Measurements from ENCODE around the gene MAB21L3.

MAB21L3 gene

DNA sequence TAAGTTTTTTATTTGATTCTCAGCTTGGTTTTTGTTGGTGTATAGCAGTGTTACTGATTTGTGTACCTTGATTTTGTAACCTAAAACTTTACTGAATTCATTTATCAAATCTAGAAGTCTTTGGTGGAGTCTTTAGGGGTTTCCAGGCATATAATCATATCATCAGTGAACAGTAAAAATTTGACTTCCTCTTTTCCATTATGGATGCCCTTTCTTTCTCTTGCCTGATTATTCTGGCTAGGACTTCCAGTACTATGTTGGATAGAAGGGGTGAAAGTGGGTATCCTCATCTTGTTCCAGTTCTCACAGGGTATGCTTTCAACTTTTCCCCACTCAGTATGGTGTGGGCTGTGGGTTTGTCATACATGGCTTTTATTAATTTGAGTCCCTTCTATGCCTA is 23.6 kb upstream of the MAB21L3 start:
- no peaks in the 10 kb centered on the region for H4K20me1 ChIP-seq
- H3K9me3 ChIP-seq (replicated peaks in 1 of 11) = peaks cover 32 to 43% (median 40%) of the 10 kb centered on the region in 11 experiments
- no peak overlapping the region for H3K4me3 ChIP-seq
- H3K27ac ChIP-seq = no peak overlapping the region
- H3K4me1 ChIP-seq = peaks cover 0 to 8% (median 0%) of the 10 kb centered on the region in 10 experiments; a peak in 2 of 20 replicates
- no peaks in the 10 kb centered on the region for H3K36me3 ChIP-seq
- H3K9ac ChIP-seq = no peak overlapping the region
- TF ChIP-seq Cebpa-rat (IDR thresholded peaks at IDR 0.05) = no peak
- no peaks in the 10 kb centered on the region for H3K27me3 ChIP-seq
- no peak overlapping the region for H3K4me2 ChIP-seq

DNA sequence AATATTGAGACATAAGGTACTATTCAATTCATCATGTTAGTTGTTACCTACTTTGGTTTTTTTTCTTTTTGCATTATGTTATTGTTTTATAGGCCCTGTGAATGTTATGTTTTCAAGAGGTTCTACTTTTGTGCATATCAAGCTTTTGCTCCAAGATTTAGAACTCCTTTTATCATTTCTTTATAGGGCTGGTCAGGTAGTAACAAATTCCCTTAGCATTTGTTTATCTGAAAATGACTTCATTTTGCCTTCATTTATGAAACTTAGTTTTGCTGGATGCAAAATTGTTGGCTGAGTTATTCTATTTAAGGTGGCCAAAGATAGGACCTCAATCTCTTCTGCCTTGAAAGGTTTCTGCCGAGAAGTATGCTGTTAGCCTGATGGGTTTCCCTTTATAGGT is 21.3 kb upstream of the MAB21L3 start:
- TF ChIP-seq Cebpa-rat (IDR thresholded peaks at IDR 0.05) = no peak
- Histone ChIP-seq H3K27me3 (no peaks in the 10 kb centered on the region), H3K4me1 (peaks cover 0 to 8% (median 0%) of the 10 kb centered on the region in 10 experiments; a peak in 2 of 20 replicates), H4K20me1 (no peaks in the 10 kb centered on the region), H3K4me3 (no peak overlapping the region), H3K36me3 (no peaks in the 10 kb centered on the region), H3K9me3 (replicated peaks in 1 of 11) (peaks cover 36 to 56% (median 49%) of the 10 kb centered on the region in 11 experiments), H3K27ac (no peak overlapping the region), H3K9ac (no peak overlapping the region), H3K4me2 (no peak overlapping the region)

DNA sequence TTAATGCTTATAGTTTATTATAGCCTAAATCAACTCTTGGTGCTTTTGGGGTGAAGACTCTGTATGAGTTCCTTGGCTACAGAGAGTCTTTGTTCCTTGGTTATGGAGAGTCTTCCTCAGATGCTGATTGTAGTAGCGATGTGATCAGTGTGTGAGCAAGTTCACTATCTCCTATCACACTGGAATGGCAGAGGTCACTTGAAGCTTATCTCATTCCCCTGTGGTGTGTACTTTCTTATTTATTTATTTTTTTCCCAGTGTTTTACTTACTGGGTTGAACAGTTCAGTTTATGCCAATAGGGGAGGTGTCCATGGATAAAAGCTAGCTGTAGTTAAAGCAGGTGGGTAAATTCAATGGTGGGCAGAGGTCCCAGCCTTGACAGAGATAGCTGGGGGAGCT is 20.1 kb upstream of the MAB21L3 start:
- no peak overlapping the region for H3K9ac ChIP-seq
- H3K9me3 ChIP-seq (replicated peaks in 1 of 11) = peaks cover 42 to 68% (median 59%) of the 10 kb centered on the region in 11 experiments
- H3K4me2 ChIP-seq = no peak overlapping the region
- H3K27me3 ChIP-seq = no peaks in the 10 kb centered on the region
- H4K20me1 ChIP-seq = no peaks in the 10 kb centered on the region
- no peaks in the 10 kb centered on the region for H3K36me3 ChIP-seq
- TF ChIP-seq Cebpa-rat (IDR thresholded peaks at IDR 0.05) = no peak
- peaks cover 0 to 8% (median 0%) of the 10 kb centered on the region in 10 experiments; a peak in 2 of 20 replicates for H3K4me1 ChIP-seq
- no peak overlapping the region for H3K4me3 ChIP-seq
- no peak overlapping the region for H3K27ac ChIP-seq

DNA sequence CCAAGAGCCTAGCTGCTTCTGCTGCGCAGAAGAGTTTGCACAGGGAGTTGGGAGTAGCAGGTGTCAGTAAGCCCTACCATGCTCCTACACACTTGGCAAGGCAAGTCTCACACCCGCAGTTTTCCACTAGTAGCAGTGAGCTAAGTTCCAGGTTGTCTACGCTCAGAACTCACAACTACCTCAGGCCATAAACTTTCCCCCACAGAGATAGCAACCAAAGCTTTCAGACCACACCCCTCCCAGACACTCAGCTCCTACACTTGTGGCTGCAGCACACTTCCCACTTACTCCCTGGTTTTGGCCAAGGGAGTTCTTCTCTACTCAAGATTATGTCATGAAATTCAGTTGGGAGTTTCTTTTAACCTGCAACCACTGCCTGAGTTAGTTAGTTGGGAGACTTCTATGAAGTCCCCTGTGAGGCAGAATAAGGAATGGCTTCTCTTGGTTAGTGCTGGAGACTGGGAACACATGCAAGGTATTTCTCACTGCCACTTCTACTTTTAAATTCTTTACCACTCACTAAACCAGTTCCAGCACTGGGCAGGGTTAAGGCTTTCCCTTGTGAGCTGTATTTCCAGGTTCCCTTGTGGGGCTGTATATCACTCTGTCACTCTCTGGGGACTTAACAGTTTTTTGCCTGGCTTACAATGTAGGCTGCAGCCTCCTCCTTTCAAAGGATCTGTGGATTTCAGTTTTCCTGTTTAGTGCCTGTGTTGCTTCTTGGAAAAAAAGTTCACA is 18.3 kb upstream of the MAB21L3 start:
- Histone ChIP-seq H3K36me3 (no peaks in the 10 kb centered on the region), H3K27ac (no peak overlapping the region), H3K4me2 (no peak overlapping the region), H4K20me1 (no peaks in the 10 kb centered on the region), H3K9ac (no peak overlapping the region), H3K4me1 (peaks cover 0 to 6% (median 0%) of the 10 kb centered on the region in 10 experiments; a peak in 2 of 20 replicates), H3K27me3 (no peaks in the 10 kb centered on the region), H3K9me3 (replicated peaks in 1 of 11) (peaks cover 48 to 75% (median 66%) of the 10 kb centered on the region in 11 experiments), H3K4me3 (no peak overlapping the region)
- TF ChIP-seq Cebpa-rat (IDR thresholded peaks at IDR 0.05) = no peak

DNA sequence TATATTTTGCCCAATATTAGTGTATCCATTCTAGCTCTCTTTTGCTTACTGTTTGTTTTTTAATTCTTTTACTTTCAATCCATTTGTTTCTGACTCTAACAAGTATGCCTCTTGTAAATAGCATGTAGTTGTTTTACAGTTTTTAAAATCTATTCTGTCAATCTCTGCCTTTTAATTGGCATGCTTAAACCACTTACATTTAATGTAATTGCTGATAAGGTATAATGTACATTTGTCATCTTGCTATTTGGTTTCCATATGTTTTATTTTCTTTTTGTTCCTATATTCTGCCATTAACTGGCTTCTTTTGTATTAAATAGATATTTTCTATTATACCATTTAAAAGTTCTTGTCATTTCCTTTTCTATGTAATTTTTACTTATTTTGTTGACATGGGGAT is 16.2 kb upstream of the MAB21L3 start:
- Histone ChIP-seq H3K4me3 (no peak overlapping the region), H3K27me3 (no peaks in the 10 kb centered on the region), H4K20me1 (no peaks in the 10 kb centered on the region), H3K36me3 (no peaks in the 10 kb centered on the region), H3K4me2 (no peak overlapping the region), H3K4me1 (no peaks in the 10 kb centered on the region), H3K9me3 (replicated peaks in 1 of 11) (peaks cover 35 to 59% (median 54%) of the 10 kb centered on the region in 11 experiments), H3K9ac (no peak overlapping the region), H3K27ac (no peak overlapping the region)
- TF ChIP-seq Cebpa-rat (IDR thresholded peaks at IDR 0.05) = no peak

DNA sequence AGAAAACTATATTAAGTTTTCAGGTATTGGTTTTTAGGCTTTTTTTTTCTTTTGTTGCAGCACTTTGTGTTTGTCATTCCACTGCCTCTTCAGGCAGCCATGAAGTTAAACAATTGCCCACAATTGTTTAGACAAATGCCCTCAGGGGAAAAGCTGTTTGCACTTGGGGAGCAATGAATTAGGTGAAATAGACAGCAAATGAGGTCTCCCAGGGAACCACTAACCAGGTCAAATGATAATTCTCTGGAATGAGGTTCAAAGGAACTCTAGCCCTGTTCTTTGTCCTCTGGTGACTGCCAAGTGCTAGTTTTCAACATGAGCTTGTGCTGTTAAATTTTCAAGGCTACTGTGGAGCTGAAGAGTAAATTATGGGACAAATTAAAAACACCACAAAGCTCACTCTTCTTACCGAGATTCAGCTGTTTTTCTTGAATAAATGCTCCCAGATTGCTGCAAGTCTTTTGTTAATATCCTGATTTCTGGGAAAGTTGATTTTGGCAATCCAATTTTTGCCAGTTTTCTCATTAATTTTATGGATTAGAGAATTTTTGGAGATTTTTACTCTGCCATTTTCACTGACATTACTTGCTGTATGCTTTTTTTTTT is 15.1 kb upstream of the MAB21L3 start:
- no peak overlapping the region for H3K4me2 ChIP-seq
- no peak overlapping the region for H3K4me3 ChIP-seq
- H4K20me1 ChIP-seq = no peaks in the 10 kb centered on the region
- H3K36me3 ChIP-seq = no peaks in the 10 kb centered on the region
- no peaks in the 10 kb centered on the region for H3K27me3 ChIP-seq
- H3K9me3 ChIP-seq (replicated peaks in 1 of 11) = peaks cover 24 to 48% (median 43%) of the 10 kb centered on the region in 11 experiments
- no peak for TF ChIP-seq Cebpa-rat (IDR thresholded peaks at IDR 0.05)
- no peak overlapping the region for H3K27ac ChIP-seq
- H3K9ac ChIP-seq = no peak overlapping the region
- no peaks in the 10 kb centered on the region for H3K4me1 ChIP-seq

DNA sequence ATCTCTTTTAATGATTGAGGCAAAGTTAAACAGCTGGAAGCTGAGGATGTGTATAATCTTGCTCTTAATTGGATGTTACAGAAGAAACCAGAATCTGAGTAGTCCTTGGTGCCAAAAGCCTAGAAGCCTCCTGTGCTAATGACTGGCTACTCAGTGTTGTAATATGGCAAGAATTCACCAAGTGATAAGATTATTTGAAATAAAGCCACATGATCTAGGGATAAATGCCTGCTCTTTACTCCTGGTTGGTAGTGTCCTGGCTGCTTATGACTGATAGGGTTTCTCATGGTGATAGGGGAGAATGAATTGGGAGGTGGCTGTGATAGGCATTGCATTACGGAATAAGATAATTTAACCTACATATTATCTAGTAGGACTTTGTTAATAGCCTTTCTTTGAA is 13.6 kb upstream of the MAB21L3 start:
- H3K4me3 ChIP-seq = no peak overlapping the region

DNA sequence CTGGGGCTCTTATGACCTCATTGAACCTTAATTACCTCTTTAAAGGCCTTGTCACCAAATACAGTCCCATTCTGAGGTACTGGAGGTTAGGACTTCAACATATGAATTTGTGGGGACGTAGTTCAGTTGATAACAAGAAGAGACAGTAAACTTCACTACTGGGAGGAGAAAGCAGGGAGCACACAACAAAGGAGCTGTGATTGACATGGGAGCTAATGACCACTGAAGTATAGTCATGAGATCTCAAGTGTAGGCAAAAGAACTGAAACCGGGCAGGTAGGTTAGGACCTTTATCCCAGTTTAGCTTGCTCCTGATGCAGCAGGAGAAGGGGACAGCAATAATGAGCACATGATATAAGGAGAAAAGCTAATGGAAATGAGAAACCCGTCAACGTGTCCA is 11.8 kb upstream of the MAB21L3 start:
- Histone ChIP-seq H3K4me1 (no peaks in the 10 kb centered on the region), H3K4me3 (no peak overlapping the region), H3K36me3 (no peaks in the 10 kb centered on the region), H3K4me2 (no peak overlapping the region), H3K27me3 (no peaks in the 10 kb centered on the region), H3K27ac (no peak overlapping the region), H3K9ac (no peak overlapping the region), H3K9me3 (replicated peaks in 1 of 11) (peaks cover 12 to 26% (median 22%) of the 10 kb centered on the region in 11 experiments), H4K20me1 (no peaks in the 10 kb centered on the region)
- no peak for TF ChIP-seq Cebpa-rat (IDR thresholded peaks at IDR 0.05)

More for the DNA sequence above, 13.6 kb upstream of the MAB21L3 start:
- no peak overlapping the region for H3K4me2 ChIP-seq
- H3K9me3 ChIP-seq (replicated peaks in 1 of 11) = peaks cover 12 to 33% (median 28%) of the 10 kb centered on the region in 11 experiments
- H3K36me3 ChIP-seq = no peaks in the 10 kb centered on the region
- H3K27me3 ChIP-seq = no peaks in the 10 kb centered on the region
- H3K27ac ChIP-seq = no peak overlapping the region
- H3K9ac ChIP-seq = no peak overlapping the region
- H3K4me1 ChIP-seq = no peaks in the 10 kb centered on the region
- no peak for TF ChIP-seq Cebpa-rat (IDR thresholded peaks at IDR 0.05)
- no peaks in the 10 kb centered on the region for H4K20me1 ChIP-seq

DNA sequence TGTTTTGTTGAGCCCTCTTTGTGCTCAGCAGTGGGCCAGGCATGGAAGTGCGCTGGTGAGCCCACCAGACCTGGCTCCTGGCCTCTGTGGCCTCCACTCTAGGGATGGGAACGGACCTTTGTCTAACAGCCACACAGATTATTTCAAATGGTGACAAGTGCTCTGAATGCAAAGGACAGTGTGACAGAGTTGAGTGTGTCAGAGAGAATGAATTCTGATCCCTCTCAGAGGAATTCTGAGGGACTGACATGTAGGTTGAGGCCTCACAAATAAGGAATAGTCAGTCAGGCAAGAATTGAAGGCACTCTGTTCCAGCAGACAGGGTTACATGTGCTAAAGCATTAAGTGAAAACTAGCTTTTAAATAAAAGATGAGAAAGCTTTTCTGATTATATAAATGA is 11.3 kb upstream of the MAB21L3 start:
- Histone ChIP-seq H3K4me2 (no peak overlapping the region), H3K27ac (no peak overlapping the region), H3K4me3 (no peak overlapping the region), H4K20me1 (no peaks in the 10 kb centered on the region), H3K9me3 (replicated peaks in 1 of 11) (peaks cover 9 to 21% (median 17%) of the 10 kb centered on the region in 11 experiments; a peak in 21 of 22 replicates), H3K9ac (no peak overlapping the region), H3K36me3 (no peaks in the 10 kb centered on the region), H3K27me3 (no peaks in the 10 kb centered on the region), H3K4me1 (no peaks in the 10 kb centered on the region)
- TF ChIP-seq Cebpa-rat (IDR thresholded peaks at IDR 0.05) = no peak

DNA sequence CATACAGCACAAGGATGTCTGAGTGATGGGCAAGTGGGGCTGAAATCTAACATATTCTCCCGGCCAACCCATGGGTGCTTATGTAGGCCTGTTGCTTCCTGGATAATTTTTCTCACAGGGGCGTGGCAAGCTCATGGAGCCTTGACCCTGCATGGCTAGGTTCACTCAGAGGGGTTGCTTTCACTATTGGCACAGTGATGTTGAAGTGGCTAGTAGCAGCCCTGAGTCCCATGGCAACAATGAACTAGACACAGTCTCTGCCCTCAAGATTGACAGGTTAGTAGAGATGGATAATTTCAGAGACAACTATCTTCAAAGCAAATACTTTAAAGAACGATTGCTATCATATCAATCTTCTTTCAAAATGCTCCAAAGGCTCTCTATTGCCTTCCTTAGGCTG is 6.5 kb upstream of the MAB21L3 start:
- H3K27ac ChIP-seq = no peak overlapping the region
- no peaks in the 10 kb centered on the region for H3K27me3 ChIP-seq
- no peak overlapping the region for H3K9ac ChIP-seq
- TF ChIP-seq Cebpa-rat (IDR thresholded peaks at IDR 0.05) = no peak
- H3K4me2 ChIP-seq = no peak overlapping the region
- no peaks in the 10 kb centered on the region for H4K20me1 ChIP-seq
- no peaks in the 10 kb centered on the region for H3K9me3 ChIP-seq (replicated peaks in 1 of 11)
- H3K4me1 ChIP-seq = peaks cover 0 to 9% (median 1%) of the 10 kb centered on the region in 10 experiments; a peak in 6 of 20 replicates
- no peaks in the 10 kb centered on the region for H3K36me3 ChIP-seq
- H3K4me3 ChIP-seq = no peak overlapping the region
